HG02885 (cell line): ENCODE data around the gene FRMPD4.

ENCODE experiments used
- ATAC-seq: cut with Tn5 transposase; IDR thresholded peaks from one replicate; pipeline ENCODE4 v1.9.1; 2021; ENCODE audit warnings: mild to moderate bottlenecking; ENCODE audit not compliant: unreplicated experiment, poor library complexity

Gene FRMPD4

GRCh38 chrX:12595720-12596119 is 457.4 kb downstream of the FRMPD4 start:
- ATAC-seq = no peak

GRCh38 chrX:12610079-12610478 is 471.8 kb downstream of the FRMPD4 start:
- ATAC-seq = no peak

- ATAC-seq = no peak
Observed at GRCh38 chrX:12611471-12611870, 473.2 kb downstream of the FRMPD4 start.

- no peak for ATAC-seq
Observed at GRCh38 chrX:12614266-12614665, 476.0 kb downstream of the FRMPD4 start.

GRCh38 chrX:12615061-12615460 is 476.8 kb downstream of the FRMPD4 start:
- no peak for ATAC-seq

GRCh38 chrX:12617241-12617640 is 479.0 kb downstream of the FRMPD4 start:
- no peak for ATAC-seq

- ATAC-seq = no peak
Observed at GRCh38 chrX:12647230-12647629, 509.0 kb downstream of the FRMPD4 start.

GRCh38 chrX:12648995-12649394 is 510.7 kb downstream of the FRMPD4 start:
- no peak for ATAC-seq

GRCh38 chrX:12657433-12657832 is 519.2 kb downstream of the FRMPD4 start:
- peak; percentile 12 for ATAC-seq

GRCh38 chrX:12657881-12658280 is 519.6 kb downstream of the FRMPD4 start:
- ATAC-seq = peak; percentile 90

- ATAC-seq = no peak
Observed at GRCh38 chrX:12661464-12661863, 523.2 kb downstream of the FRMPD4 start.

GRCh38 chrX:12672367-12673106 is 534.3 kb downstream of the FRMPD4 start:
- no peak for ATAC-seq

- no peak for ATAC-seq
Observed at GRCh38 chrX:12673487-12673886, 535.2 kb downstream of the FRMPD4 start.

GRCh38 chrX:12679522-12679921 is 541.2 kb downstream of the FRMPD4 start:
- no peak for ATAC-seq

- ATAC-seq = no peak
Observed at GRCh38 chrX:12681047-12681446, 542.8 kb downstream of the FRMPD4 start.

- no peak for ATAC-seq
Observed at GRCh38 chrX:12685541-12685940, 547.3 kb downstream of the FRMPD4 start.

- no peak for ATAC-seq
Observed at GRCh38 chrX:12686331-12686730, 548.1 kb downstream of the FRMPD4 start.

- no peak for ATAC-seq
Observed at GRCh38 chrX:12690646-12691045, 552.4 kb downstream of the FRMPD4 start.

- no peak for ATAC-seq
Observed at GRCh38 chrX:12693754-12694153, 555.5 kb downstream of the FRMPD4 start.

GRCh38 chrX:12700745-12701144 is 562.5 kb downstream of the FRMPD4 start:
- ATAC-seq = no peak

GRCh38 chrX:12701628-12702027 is 563.4 kb downstream of the FRMPD4 start:
- ATAC-seq = no peak

- no peak for ATAC-seq
Observed at GRCh38 chrX:12702509-12703091, 564.3 kb downstream of the FRMPD4 start.
